ENCODE results near the gene SMIM35. TPM values are rescaled to one million over a fixed set of nuclear protein-coding genes. Genes with fewer than 3 reads are reported as not detected.

Gene SMIM35
- polyA plus RNA-seq, 3 donors = 0.01 TPM; not detected in 2

DNA sequence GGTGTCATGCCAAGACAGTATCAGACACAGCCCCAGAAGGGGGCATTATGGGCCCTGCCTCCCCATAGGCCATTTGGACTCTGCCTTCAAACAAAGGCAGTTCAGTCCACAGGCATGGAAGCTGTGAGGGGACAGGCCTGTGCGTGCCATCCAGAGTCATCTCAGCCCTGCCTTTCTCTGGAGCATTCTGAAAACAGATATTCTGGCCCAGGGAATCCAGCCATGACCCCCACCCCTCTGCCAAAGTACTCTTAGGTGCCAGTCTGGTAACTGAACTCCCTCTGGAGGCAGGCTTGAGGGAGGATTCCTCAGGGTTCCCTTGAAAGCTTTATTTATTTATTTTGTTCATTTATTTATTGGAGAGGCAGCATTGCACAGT is 85.9 kb downstream of the SMIM35 start:
- no peak overlapping the region for H3K27ac ChIP-seq (ENCODE audit: low read depth, low read length)
- 94 to 100% (median 100%) methylated on average over 1 of the region's 1 CpG for WGBS, 3 donors

DNA sequence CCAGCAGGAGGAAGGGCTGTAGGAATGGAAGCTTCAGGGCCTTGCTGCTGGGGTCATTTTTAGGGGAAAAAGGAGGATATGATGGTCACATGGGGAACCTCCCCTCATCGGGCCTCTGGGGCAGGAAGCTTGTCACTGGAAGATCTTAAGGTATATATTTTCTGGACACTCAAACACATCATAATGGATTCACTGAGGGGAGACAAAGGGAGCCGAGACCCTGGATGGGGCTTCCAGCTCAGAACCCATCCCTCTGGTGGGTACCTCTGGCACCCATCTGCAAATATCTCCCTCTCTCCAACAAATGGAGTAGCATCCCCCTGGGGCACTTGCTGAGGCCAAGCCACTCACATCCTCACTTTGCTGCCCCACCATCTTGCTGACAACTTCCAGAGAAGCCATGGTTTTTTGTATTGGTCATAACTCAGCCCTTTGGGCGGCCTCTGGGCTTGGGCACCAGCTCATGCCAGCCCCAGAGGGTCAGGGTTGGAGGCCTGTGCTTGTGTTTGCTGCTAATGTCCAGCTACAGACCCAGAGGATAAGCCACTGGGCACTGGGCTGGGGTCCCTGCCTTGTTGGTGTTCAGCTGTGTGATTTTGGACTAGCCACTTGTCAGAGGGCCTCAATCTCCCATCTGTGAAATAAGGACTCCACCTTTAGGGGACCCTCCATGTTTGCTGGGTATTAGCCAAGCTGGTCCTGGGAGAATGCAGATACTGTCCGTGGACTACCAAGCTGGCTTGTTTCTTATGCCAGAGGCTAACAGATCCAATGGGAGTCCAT is 86.5 kb downstream of the SMIM35 start:
- 81 to 92% (median 87%) methylated on average over 4 of the region's 4 CpGs for WGBS, 3 donors
- no peak overlapping the region for H3K27ac ChIP-seq (ENCODE audit: low read depth, low read length)

DNA sequence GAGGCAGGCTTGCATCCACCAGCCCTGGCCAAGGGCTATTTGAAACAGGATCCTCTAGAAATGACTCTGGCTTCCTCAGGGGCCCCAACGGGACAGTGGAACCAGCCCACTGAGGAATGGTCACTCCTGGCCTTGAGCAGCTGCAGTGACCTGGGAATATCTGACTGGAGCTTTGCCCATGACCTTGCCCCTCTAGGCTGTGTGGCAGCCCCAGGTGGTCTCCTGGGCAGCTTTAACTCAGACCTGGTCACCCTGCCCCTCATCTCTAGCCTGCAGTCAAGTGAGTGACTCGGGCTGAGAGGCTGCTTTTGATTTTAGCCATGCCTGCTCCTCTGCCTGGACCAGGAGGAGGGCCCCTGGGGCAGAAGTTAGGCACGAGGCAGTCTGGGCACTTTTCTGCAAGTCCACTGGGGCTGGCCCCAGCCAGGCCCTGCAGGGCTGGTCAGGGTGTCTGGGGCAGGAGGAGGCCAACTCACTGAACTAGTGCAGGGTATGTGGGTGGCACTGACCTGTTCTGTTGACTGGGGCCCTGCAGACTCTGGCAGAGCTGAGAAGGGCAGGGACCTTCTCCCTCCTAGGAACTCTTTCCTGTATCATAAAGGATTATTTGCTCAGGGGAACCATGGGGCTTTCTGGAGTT is 87.3 kb downstream of the SMIM35 start:
- WGBS, 3 donors = 69 to 80% (median 71%) methylated on average over 3 of the region's 3 CpGs
- H3K27ac ChIP-seq (ENCODE audit: low read depth, low read length) = no peak overlapping the region

DNA sequence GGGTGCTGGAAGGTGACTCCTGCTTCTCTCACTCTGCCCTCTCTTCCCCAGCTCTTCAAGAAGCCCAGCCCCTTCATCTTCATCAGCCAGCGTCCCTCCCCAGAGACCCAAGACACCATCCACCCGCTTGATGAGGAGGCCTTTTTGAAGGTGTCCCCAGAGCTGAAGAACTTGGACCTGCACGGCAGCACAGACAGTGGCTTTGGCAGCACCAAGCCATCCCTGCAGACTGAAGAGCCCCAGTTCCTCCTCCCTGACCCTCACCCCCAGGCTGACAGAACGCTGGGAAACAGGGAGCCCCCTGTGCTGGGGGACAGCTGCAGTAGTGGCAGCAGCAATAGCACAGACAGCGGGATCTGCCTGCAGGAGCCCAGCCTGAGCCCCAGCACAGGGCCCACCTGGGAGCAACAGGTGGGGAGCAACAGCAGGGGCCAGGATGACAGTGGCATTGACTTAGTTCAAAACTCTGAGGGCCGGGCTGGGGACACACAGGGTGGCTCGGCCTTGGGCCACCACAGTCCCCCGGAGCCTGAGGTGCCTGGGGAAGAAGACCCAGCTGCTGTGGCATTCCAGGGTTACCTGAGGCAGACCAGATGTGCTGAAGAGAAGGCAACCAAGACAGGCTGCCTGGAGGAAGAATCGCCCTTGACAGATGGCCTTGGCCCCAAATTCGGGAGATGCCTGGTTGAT is 88.0 kb downstream of the SMIM35 start:
- H3K27ac ChIP-seq (ENCODE audit: low read depth, low read length) = no peak overlapping the region
- WGBS, 3 donors = 79 to 93% (median 93%) methylated on average over 10 of the region's 10 CpGs

DNA sequence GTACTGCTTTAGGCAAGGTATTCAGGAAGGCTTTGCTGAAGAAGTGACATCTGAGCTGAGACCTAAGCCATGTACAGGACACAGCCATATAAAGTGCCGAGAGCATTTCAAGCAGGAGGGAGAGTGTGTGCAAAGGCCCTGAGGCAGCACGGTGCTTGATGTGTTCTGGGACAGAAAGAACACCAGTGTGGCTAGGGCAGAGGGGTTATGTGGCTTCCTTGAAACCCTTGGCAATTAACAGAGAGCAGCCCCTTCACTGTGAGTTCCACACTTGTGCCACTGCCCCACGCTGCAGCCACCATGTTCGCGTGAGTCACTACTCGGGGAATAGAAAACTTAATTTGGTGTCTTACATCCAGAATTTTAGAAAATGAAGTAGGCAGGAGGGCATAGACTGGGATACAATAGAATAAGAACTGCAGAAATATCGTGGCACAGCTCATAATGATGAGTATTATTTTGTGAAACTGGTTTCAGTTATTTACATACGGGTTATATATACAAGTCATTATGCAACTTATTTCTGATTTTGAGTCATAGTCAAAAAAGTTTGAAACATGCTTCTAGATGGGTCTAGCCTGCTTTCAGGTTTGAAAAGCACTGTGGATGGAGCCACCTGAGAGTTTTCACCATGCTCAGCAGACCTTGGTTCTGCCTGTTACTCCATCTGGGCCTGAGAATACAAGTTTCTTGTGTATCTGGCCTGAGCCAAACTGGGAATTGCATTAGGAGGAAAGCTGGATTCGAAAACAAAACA is 88.8 kb downstream of the SMIM35 start:
- H3K27ac ChIP-seq (ENCODE audit: low read depth, low read length) = no peak overlapping the region
- 88 to 95% (median 93%) methylated on average over 9 of the region's 9 CpGs for WGBS, 3 donors

DNA sequence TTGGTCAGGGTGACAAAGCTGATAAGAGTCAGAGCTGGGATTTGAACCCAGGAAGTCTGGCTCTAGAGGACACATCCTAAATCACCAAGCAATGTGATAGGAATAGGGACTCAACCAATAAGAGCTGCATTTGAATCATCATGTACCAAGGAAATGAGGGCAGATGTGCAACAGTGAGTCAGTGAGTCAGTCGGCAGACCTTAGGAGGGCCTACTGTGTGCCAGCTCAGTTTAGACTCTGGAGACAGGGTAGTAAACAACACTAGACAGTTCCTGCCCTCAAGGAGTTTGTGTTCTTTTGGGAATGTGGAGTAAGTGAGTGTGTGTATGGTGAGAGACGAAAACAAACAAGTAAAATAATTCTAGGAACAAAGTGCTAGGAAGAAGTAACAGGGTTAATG is 89.4 kb downstream of the SMIM35 start:
- WGBS, 3 donors = 90 to 95% (median 93%) methylated on average over 2 of the region's 2 CpGs

DNA sequence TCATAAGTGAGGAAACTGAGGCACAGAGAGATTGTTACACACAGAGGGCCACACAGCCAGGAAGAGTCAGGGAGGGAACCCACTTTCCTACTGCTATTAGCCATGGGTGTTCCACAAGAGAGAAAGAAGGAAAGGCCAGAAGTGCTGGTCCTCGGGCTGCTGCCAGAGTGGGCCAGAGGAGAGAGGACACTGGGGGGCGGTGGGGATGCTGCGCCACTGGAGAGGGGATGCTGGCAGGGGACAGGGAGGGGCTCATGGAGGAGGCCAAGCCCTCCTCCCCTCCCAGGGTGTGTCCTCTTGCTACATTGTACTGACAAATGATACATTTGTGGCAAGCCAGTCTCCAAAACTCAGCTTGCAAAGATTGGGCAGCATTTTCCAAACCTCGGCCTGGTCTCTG is 90.7 kb downstream of the SMIM35 start:
- WGBS, 3 donors = 95 to 98% (median 96%) methylated on average over 4 of the region's 4 CpGs
- H3K27ac ChIP-seq (ENCODE audit: low read depth, low read length) = no peak overlapping the region

More for the DNA sequence above, 89.4 kb downstream of the SMIM35 start:
- H3K27ac ChIP-seq (ENCODE audit: low read depth, low read length) = no peak overlapping the region

DNA sequence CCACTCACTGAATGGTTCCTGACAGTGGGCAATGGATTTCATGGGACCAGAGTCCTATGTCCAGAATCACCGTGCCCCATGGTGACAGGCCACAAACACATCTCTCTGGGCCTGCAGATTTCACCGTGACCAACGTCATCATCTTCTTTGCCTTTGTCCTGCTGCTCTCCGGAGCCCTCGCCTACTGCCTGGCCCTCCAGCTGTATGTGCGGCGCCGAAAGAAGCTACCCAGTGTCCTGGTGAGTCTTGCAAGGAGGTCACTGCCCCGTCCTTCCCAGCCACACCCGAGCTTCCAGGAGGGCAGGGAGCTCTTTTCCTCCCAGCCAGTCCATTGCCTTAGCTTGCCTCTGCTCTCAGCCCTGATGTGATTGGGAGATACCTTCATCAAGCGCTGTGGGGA is 91.3 kb downstream of the SMIM35 start:
- no peak overlapping the region for H3K27ac ChIP-seq (ENCODE audit: low read depth, low read length)
- WGBS, 3 donors = 92 to 97% (median 96%) methylated on average over 11 of the region's 11 CpGs

DNA sequence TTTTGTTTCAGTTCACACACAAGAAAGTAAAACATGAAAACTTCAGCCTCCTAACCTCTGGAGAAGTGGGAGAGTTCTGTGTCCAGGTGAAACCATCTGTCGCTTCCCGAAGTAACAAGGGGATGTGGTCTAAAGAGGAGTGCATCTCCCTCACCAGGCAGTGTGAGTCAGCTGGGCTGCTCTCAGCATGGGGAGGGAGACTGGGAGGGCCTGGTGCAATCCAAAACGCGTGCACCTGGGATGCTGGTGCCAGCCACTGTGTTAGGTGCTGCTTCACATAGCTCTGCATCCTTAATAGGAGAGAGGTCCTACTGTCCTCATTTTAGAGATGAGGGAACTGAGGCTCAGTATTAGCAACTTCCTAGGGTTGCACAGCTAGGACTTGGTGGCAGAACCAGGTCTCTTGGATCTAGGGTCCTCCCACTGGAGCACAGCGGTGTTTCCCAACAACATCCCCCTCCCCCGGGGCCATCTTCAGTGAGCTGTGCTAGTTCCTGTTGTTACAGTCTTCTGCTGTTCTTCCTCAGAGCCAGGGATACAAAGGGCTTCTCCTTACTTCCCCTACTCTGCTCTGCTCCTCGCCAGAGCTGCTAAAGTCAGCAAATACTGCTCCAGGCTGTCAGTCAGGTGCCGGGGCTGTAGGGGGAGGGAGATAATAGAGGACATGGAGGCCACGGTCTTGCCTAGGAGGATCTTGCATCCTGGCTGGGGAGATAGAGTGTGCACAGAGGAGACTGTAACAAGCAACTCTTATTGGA is 92.6 kb downstream of the SMIM35 start:
- WGBS, 3 donors = 53 to 63% (median 53%) methylated on average over 9 of the region's 9 CpGs
- H3K27ac ChIP-seq (ENCODE audit: low read depth, low read length) = no peak overlapping the region

DNA sequence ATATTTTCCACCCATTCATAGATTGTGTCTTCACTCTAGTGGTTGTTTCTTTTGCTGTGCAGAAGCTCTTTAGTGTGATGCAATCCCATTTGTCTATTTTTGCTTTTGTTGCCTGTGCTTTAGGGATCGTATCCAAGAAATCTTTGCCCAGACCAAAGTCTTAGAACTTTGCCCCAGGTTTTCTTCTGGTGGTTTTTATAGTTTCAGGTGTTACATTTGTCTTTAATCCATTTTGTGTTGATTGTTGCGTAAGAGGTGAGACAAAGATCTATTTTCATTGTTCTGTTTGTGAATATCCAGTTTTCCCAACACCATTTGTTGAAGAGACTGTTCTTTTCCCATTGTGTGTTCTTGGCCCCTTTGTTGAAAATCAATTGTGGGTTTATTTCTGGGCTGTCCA is 94.1 kb downstream of the SMIM35 start:
- WGBS, 3 donors = 74 to 94% (median 89%) methylated on average over 2 of the region's 2 CpGs
- no peak overlapping the region for H3K27ac ChIP-seq (ENCODE audit: low read depth, low read length)

DNA sequence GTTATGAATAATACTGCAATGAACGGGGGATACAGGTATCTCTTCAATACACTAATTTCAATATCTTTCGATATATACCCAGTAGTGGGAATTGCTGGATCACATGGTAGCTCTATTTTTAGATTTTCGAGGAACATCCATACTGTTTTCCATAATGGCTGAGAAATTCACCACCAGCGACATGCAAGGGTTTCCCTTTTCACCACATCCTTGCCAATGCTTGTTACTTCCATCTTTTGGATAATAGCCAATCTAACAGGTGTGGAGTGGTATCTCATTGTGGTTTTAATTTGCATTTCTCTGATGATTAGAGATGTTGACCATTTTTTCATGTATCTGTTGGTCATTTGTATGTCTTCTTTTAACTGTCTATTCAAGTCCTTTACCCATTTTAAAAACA is 94.6 kb downstream of the SMIM35 start:
- H3K27ac ChIP-seq (ENCODE audit: low read depth, low read length) = no peak overlapping the region
- 76 to 92% (median 90%) methylated on average over 4 of the region's 4 CpGs for WGBS, 3 donors

DNA sequence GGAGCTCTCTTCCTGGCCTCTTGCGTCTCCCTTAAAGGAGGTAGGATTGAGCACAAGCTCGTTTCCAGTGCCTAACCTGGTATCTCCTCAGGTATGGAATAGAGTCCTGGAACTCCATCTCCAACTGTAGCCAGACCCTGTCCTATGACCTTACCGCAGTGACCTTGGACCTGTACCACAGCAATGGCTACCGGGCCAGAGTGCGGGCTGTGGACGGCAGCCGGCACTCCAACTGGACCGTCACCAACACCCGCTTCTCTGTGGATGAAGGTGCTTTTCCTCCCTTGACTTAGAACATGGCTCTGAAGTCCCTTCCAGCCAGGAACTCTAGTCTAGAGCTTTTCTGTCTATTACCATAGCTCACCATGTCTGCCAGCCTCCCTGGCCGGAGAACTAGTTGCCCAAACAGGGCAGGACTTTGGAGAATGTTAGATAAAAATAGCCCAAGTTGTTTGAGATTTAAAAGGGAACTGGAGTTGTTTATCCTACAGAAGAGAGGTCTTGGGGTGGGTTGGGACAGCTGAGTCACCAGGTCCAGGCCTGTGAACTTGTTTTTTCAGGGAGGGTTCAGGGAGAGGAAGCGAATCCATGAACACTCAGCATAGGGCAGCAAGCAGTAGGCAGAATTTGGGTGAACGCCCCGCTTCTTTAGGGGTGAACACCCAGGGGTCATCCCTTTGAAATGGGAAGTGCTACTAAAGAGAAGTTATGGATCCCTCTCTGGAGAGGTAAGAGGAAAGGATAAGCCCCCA is 97.2 kb downstream of the SMIM35 start:
- 86 to 94% (median 90%) methylated on average over 13 of the region's 13 CpGs for WGBS, 3 donors
- no peak overlapping the region for H3K27ac ChIP-seq (ENCODE audit: low read depth, low read length)

DNA sequence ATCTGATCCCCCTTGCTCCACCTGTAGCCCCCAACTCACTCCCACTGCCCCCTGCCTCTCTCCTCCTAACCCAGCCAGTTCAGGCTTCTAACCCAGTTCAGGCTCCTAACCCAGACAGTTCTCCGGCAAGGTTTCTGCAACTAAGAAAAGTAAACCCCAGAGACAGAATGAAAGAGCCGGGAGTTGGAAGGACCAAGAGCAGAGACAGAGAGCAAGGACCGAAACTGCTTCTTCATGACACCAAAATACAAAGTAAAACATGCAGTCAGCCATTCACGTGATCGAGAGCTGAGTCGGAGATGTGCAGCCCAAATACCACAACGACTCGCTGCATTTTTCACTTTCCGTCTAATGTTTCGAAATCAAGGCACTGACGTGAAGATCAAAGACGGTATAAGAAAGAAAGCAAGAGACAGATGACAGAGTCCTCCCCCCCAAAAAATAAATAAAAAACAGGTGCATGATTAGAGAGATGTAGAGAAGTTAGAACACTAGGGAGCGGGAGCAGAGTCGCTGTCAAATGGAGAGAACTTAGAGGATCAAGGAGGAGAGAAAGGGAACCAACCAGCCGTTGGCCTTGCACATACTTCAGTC is 99.7 kb downstream of the SMIM35 start:
- WGBS, 3 donors = 47 to 67% (median 57%) methylated on average over 15 of the region's 15 CpGs
- no peak overlapping the region for H3K27ac ChIP-seq (ENCODE audit: low read depth, low read length)

DNA sequence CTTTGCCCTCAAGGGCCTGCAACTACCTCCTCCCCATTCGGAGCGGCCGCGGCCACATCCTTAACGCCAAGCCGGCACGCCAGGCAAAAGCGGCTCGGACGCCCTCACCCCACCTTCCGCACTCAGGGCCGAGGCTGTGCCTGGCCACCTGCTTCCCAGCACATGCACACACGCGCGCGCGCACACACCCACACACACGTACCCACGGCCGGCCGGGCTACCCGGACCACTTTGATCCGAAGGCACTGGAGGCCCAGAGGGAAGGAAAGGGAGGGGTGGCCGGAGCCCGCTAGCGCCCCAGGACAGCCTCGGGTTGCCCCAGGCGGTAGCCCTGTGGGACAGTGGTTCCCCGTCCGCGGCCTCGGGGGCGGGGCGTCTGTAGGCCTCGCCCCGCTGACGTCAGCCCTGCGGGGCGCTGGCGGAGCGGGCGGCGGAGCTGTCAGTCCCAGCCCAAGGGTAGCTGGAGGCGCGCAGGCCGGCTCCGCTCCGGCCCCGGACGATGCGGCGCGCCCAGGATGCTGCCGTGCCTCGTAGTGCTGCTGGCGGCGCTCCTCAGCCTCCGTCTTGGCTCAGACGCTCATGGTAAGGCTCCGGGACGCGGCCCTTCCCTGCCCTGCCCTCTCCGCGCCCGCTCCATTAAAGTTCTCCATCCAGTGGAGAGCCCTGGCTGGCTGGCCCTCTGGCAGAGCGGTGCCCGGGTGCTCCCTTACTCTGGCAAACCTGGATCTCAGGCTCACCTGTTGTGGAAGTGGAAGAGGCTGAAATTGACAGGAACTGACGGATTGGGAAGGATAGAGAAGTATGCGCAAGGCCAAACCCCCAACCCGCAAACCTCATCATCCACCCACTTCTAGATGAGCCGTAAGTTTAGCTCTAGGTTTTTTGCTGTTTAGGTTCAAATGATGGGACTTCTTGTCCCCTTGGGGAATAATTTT is 100.5 kb downstream of the SMIM35 start, which contains the start of gene IL10RA:
IL10RA (plus strand) TSS at position 442 of the 935 bp plus-strand sequence; CDS start at position 516, 74 bp downstream.
- WGBS, 3 donors = 2 to 3% (median 2%) methylated on average over 70 to 71 of the region's 71 CpGs
- H3K27ac ChIP-seq (ENCODE audit: low read depth, low read length) = no peak within 1 kb of the TSS

DNA sequence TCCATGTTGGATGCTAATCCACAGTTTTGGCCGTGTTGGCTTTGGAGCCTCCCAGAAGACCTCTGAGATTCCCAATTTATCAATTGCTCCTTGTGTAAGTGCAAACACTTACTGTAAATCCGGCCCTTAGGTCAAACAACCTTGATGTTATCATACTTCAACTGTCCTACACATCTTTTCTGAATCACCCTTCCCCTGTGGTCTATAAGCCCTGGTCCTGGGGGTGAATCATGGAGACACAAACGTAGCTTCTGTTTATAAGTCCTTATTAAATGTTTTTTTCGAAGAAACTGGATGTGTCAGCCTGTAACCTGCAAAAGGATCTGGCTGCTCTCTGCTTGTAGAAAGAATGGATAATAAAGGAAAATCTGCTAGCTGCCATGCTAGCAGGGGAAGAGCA is 102.3 kb downstream of the SMIM35 start:
- 64 to 71% (median 71%) methylated on average over 4 of the region's 4 CpGs for WGBS, 3 donors
- no peak overlapping the region for H3K27ac ChIP-seq (ENCODE audit: low read depth, low read length)

DNA sequence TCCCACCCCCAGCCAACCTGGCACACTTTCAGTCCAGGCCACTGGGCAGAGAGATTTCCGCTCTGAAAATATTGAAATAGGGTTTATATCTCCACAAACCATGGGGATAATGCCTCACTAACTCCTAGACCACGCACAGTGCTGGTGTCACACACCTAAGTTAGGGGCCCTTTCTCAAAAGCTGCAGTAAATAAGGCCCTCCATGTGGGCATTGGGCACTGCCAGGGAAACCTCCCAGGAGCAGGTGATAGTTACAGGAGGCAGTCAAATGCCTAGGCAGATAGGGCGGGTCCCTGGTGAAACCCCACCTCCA is 103.6 kb downstream of the SMIM35 start:
- no peak overlapping the region for H3K27ac ChIP-seq (ENCODE audit: low read depth, low read length)
- WGBS, 3 donors = 85 to 96% (median 95%) methylated on average over 3 of the region's 3 CpGs
